Nephron (organoid): ENCODE measurements around the gene CBS.
"Not testable (repeated sequence)": the region's sequence is repeated elsewhere in the genome, so short reads cannot be mapped to it uniquely, and the experiment has no call there.

Source experiments
- H3K27ac Mint-ChIP-seq, 3 experiments: 2 replicates each; pipeline ENCODE4 v1.8.0; 2020; ENCODE audit warnings: mixed read lengths in 3 of 3, mild to moderate bottlenecking in 2 of 3, moderate library complexity in 1 of 3
- H3K27me3 Mint-ChIP-seq: 2 replicates; pipeline ENCODE4 v1.8.0; 2021; ENCODE audit warnings: low read depth, mild to moderate bottlenecking, moderate library complexity, mixed read lengths
- H3K36me3 Mint-ChIP-seq: 2 replicates; pipeline ENCODE4 v1.8.0; 2020; ENCODE audit warnings: low read depth, mixed read lengths
- H3K4me1 Mint-ChIP-seq: 2 replicates; pipeline ENCODE4 v1.8.0; 2020; ENCODE audit warnings: mixed read lengths
- H3K4me3 Mint-ChIP-seq, 3 experiments: 2 replicates each; pipeline ENCODE4 v1.8.0; 2020; ENCODE audit warnings: mild to moderate bottlenecking in 3 of 3, mixed read lengths in 3 of 3, moderate library complexity in 2 of 3
- H3K9me3 Mint-ChIP-seq: 2 replicates; pipeline ENCODE4 v1.8.0; 2020; ENCODE audit warnings: mixed read lengths
- CTCF ChIP-seq, 3 experiments: fragments of 200-600 bp; sonication (generic); IDR thresholded peaks; one replicate each; pipeline ENCODE4 v1.5.0; 2021; ENCODE audit warnings: antibody characterized with exemption in 3 of 3; ENCODE audit not compliant: unreplicated experiment in 3 of 3

The CBS gene

GRCh38 chr21:43016728-43017127, 58.9 kb downstream of the CBS start:
- Mint-ChIP-seq H3K9me3 (no peaks in the 10 kb centered on the region), H3K4me3 (no peak overlapping the region), H3K27ac (no peak overlapping the region), H3K4me1 (no peaks in the 10 kb centered on the region), H3K27me3 (no peaks in the 10 kb centered on the region), H3K36me3 (peaks cover 62% of the 10 kb centered on the region)
- TF ChIP-seq CTCF (IDR thresholded peaks at IDR 0.05; ENCODE audit: unreplicated experiment in 3 of 3): no peak

- H3K4me1 Mint-ChIP-seq: no peaks in the 10 kb centered on the region
- no peak for TF ChIP-seq CTCF (IDR thresholded peaks at IDR 0.05; ENCODE audit: unreplicated experiment in 3 of 3)
- H3K9me3 Mint-ChIP-seq: no peaks in the 10 kb centered on the region
- no peak overlapping the region for H3K4me3 Mint-ChIP-seq
- no peak overlapping the region for H3K27ac Mint-ChIP-seq
- H3K27me3 Mint-ChIP-seq: no peaks in the 10 kb centered on the region
- H3K36me3 Mint-ChIP-seq: peaks cover 62% of the 10 kb centered on the region
Measured at GRCh38 chr21:43015906-43016540, 59.6 kb downstream of the CBS start.

GRCh38 chr21:43012596-43012995, 63.0 kb downstream of the CBS start:
- H3K36me3 Mint-ChIP-seq: peaks cover 78% of the 10 kb centered on the region
- H3K9me3 Mint-ChIP-seq: no peaks in the 10 kb centered on the region
- no peak overlapping the region for H3K4me3 Mint-ChIP-seq
- no peak overlapping the region for H3K27ac Mint-ChIP-seq
- no peaks in the 10 kb centered on the region for H3K4me1 Mint-ChIP-seq
- no peaks in the 10 kb centered on the region for H3K27me3 Mint-ChIP-seq
- no peak for TF ChIP-seq CTCF (IDR thresholded peaks at IDR 0.05; ENCODE audit: unreplicated experiment in 3 of 3)

- no peak for TF ChIP-seq CTCF (IDR thresholded peaks at IDR 0.05; ENCODE audit: unreplicated experiment in 3 of 3)
- Mint-ChIP-seq H3K27ac (peak overlapping the region; percentile 16 to 85 (median 24)), H3K9me3 (no peaks in the 10 kb centered on the region), H3K36me3 (peaks cover 79% of the 10 kb centered on the region), H3K27me3 (no peaks in the 10 kb centered on the region), H3K4me3 (no peak overlapping the region), H3K4me1 (peaks cover 9% of the 10 kb centered on the region)
Measured at GRCh38 chr21:43006874-43007208, 68.8 kb downstream of the CBS start.

GRCh38 chr21:43006051-43006873, 69.4 kb downstream of the CBS start:
- not testable (repeated sequence) for H3K9me3 Mint-ChIP-seq, H3K4me1 Mint-ChIP-seq, H3K27me3 Mint-ChIP-seq, H3K4me3 Mint-ChIP-seq
- Mint-ChIP-seq H3K36me3 (peaks cover 76% of the 10 kb centered on the region), H3K27ac (peak overlapping the region; percentile 16 to 85 (median 24))

- Mint-ChIP-seq H3K4me3 (no peak overlapping the region), H3K4me1 (peaks cover 9% of the 10 kb centered on the region), H3K27ac (peak overlapping the region in 2 of 3 experiments; percentile 57 to 68), H3K36me3 (peaks cover 77% of the 10 kb centered on the region), H3K9me3 (peaks cover 7% of the 10 kb centered on the region), H3K27me3 (no peaks in the 10 kb centered on the region)
- TF ChIP-seq CTCF (IDR thresholded peaks at IDR 0.05; ENCODE audit: unreplicated experiment in 3 of 3): no peak
Measured at GRCh38 chr21:43005635-43006034, 70.0 kb downstream of the CBS start.
